Activated naive CD4-positive, alpha-beta T cell treated with anti-CD3 and anti-CD28 coated beads, Interleukin-2, amount 50 U/mL, for 16 hours (primary cell): ENCODE data around the gene IARS2.
"Not testable (repeated sequence)": the region's sequence is repeated elsewhere in the genome, so short reads cannot be mapped to it uniquely, and the experiment has no call there.

Source experiments
- DNase-seq: peaks from one replicate; pipeline ENCODE4 v3.0.0-alpha.2; 2020

The IARS2 gene

DNA sequence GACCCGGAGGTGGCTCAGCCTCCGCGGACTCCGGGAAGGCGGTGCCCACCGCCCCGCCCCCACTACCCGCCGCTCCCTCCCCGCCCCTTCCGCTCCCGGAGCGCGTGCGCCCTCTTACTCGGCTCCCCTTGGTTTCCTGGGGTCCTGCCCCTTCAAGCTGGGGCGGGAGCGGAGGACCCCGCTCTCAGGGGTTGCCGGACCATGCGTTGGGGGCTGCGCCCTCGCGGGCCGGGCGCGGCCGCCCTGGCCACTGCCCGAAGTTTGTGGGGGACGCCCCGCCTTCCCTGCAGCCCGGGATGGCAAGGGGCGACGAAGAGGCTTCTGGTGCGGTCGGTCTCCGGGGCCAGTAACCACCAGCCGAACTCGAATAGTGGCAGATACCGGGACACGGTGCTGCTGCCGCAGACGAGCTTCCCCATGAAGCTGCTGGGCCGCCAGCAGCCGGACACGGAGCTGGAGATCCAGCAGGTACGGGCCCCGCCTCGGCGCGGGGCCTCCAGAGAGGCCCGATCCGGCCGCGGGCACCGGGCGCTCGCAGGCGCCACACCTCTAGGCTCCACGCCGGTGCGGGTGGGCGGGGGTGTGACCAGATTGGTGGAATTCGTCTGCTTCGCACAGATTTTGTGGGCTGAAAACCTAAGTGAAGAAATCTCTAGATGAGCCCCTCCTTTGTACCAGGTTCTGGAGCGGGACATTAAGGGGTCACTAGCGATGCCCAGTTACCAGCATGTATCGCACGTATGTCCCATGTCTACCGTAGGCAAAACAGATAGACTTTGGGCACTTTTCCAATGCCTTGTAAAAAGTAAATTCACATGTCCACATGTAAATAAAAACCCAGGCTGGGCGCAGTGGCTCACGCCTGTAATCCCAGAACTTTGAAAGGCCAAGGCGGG, at the start of gene IARS2:
IARS2 (plus strand) TSS at position 117 of the 896 bp plus-strand sequence; CDS start at position 202, 85 bp downstream.
- DNase-seq = peak; percentile 96

DNA sequence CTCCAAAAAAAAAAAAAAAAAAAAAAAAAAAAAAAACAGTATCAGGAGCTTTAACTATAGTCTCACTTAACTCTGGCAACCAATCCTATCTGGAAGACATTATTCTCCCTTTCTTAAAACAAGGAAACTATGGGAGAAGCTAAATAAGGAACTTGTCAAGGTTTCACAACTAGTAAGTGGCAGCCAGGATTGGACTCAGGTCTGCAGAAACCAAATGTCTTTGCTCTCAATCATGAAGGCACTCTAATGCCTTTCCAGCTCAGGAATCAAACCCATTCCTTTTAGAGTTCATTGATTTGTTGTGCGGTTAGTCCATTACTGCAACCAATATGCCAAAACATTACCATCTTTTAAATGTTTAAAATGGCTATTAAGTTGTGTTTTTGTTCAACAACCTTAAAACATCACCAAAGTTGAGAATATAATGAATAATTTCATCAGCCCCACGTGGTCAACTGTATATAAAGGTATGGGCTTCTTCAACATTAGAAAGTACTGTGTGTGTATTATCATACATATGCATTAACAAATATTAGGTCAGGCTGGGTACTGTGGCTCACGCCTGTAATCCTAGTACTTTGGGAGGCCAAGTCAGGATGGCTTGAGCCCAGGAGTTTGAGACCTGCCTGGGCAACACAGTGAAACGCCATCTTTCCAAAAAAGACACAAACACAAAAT, 49.1 kb upstream of the IARS2 start:
- DNase-seq = no peak

- DNase-seq = no peak
Observed at GRCh38 chr1:220045356-220046051, 48.4 kb upstream of the IARS2 start.

GRCh38 chr1:220046052-220046930, 47.6 kb upstream of the IARS2 start, which contains the start of gene EPRS1:
Gene EPRS1 (minus strand): TSS chr1:220046505. CDS start chr1:220046388, 117 bp downstream.
- DNase-seq = peak; percentile 94

DNA sequence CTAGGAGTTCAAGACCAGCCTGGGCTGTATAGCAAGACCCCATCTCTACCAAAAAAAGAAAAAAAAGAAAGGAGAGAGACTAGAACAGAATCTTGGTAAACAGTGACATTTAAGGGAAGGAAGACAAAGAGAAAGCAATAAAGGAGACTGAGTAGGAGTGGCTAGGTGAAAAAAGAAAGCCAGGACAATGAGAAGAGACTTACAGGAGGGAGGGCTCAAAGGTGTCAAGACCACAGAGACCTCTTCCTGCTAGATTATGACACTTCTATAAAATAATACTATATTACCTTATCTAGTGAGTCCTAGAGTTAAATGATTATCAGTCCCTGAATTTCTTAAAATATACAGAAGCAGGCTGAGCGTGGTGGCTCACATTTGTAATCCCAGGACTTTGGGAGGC, 37.6 kb upstream of the IARS2 start:
- DNase-seq = no peak

GRCh38 chr1:220060876-220061275, 33.1 kb upstream of the IARS2 start:
- no peak for DNase-seq

DNA sequence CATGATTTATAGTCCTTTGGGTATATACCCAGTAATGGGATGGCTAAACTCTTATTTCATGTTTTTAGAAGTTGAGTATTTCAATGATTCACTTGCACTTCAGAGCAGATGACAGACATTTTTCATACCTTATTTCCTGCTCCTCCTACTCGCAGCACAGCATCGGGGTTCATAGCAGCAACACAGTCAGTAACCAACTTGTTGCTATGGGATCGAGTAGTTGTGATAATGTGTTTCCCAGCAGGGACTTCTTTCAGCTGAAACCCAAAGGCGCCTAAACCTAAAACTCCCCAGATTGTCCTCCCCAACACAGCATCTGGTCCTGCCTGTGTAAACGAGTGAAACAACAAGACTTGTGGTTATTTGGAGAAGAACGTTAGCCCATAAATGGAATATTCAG, 31.3 kb upstream of the IARS2 start:
- no peak for DNase-seq

GRCh38 chr1:220067269-220068204, 26.4 kb upstream of the IARS2 start:
- DNase-seq = no peak

DNA sequence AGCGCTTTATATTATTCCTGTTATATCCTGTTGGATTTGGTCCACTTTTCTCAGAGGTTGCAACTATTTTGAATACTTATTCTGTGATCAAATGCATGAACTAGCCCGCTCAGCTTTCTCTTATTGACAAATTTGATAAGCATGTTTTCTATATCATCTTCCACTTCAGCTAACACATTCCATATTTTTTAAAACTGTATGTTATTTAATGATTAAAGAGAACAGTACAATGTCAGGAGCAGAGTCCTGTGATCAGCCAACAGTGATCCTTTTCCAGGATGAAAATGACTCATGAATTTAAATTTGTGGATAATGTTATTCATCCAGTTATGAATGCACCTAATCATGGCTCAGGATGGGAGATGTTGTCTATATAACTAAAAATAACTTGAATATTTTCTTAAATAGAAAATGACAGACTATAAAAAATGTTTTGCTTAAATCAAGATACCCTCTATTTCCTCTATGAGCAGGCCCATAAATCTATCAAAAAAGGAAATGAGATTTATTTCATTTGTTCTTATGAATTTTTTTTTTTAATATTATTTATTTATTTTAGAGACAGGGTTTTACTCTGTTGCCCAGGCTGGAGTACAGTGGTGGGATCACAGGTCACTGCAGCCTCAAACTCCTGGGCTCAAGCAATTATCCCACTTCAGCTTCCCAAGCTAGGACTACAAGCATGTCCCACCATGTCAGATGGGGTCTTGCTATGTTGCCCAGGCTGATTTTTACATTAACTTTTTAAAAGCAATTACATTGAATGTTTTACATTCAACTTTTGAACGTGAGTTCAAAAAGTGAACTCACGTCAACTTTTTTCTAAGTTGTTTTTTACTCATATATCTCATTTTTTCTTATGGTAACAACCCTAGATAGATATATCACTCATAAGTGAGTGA, 16.8 kb upstream of the IARS2 start:
- DNase-seq = no peak

DNA sequence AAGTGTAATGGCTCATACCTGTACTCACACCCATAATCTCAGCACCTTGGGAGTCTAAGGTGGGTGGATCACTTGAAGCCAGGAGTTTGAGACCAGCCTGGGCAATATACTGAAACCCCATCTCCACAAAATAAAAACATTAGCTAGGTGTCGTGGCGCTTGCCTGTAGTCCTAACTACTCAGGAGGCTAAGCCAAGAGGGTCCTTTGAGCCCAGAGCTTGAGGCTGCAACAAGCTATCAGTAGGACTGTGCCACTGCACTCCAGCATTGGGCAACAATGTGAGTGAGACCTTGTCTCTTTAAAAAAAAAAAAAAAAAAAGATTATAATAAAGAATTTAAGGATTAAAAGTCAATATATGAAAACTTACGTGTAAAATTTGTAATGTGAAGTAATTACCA, 16.0 kb upstream of the IARS2 start:
- no peak for DNase-seq

- no peak for DNase-seq
Observed at GRCh38 chr1:220084460-220084859, 9.5 kb upstream of the IARS2 start.

- not testable (repeated sequence) for DNase-seq
Observed at GRCh38 chr1:220086261-220086686, 7.7 kb upstream of the IARS2 start.

GRCh38 chr1:220089650-220090556, 4.0 kb upstream of the IARS2 start, which contains the start of gene BPNT1:
Gene BPNT1 (minus strand): TSS chr1:220089788. CDS start chr1:220079846, 9,942 bp downstream.
- DNase-seq = peak; percentile 98

GRCh38 chr1:220092694-220093093, 1.2 kb upstream of the IARS2 start:
- DNase-seq = no peak

DNA sequence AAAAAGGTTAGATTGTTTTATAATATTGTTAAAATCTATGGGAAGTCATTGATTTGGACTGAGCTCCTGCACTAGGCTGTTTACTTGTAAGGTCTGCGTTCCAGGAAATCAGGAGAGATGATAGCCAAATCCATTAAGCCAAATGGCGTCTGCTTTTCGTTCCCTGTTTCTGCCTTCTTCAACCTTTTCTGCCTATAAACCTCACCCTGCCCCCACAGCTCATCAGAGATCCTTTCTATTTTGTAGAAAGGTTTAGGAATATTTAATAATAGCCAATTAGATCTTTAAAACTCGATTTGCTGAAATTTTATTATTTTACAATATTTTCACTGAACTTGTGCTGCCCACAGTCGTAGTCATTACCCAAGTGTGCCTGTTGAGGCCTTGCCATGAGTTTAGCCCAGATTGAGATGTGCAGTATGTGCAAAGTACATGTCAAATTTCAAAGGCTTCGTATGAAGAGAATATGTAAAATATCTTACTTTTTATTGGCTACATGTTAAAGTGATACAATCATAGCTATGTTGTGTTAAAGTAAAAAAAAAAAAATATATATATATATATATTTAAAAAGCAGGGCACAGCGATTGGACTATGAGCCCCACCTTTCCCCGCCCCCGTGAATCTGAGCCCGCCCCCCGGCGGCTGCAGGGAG, 444 bp upstream of the IARS2 start:
- DNase-seq = no peak

DNA sequence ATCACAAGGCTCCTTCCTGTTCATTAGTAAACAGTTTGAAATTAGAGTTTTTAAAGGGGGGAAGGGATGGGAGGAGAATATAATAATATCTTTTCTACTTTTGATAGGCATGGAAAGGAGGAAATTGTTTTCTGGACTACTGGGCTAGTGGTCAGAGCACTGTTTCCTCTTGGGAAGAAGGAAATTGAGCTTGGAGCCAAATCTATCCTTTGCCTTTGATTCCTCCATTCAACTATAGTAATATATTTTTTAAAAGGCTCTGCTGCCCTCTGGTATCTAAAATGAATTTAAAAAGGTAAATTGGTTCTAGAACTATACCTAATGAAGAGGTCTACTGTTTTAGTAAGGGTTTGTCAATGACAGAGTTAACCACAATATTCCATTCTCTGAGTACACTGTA, 5.9 kb downstream of the IARS2 start:
- DNase-seq = no peak

DNA sequence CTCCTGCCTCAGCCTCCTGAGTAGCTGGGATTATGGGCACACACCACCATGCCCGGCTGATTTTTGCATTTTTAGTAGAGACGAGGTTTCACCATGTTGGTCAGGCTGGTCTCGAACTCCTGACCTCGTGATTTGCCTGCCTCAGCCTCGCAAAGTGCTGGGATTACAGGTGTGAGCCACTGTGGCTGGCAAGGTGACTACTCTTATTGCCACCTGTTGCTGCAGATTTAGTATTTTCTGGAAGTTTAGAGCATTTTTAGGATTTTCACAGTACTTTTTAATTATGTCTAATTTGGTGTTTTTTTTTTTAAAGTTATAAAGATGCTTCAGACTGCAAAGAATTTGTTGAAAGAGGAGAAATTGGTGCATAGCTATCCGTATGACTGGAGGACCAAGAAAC, 16.5 kb downstream of the IARS2 start:
- not testable (repeated sequence) for DNase-seq

GRCh38 chr1:220112600-220112999, 18.7 kb downstream of the IARS2 start:
- DNase-seq = not testable (repeated sequence)
